HepG2 (cell line): ENCODE data around the gene LSM14B. TPM values are rescaled to one million over a fixed set of nuclear protein-coding genes. Genes with fewer than 3 reads are reported as not detected.
A peak's percentile ranks its signal among the peaks of the same experiment; 100 is the strongest.

Experiments
- ARID5B ChIP-seq: IDR thresholded peaks from 2 replicates; pipeline ENCODE4 v1.4.0; 2020; ENCODE audit warnings: mild to moderate bottlenecking, missing genetic modification reagents
- ATF3 ChIP-seq: sonication (generic); formaldehyde crosslinking; IDR thresholded peaks from 2 replicates; pipeline ENCODE4 v1.4.0; 2020; ENCODE audit warnings: missing genetic modification reagents
- CBFB ChIP-seq: sonication (generic); formaldehyde crosslinking; IDR thresholded peaks from 2 replicates; pipeline ENCODE4 v1.4.0; 2020; ENCODE audit warnings: missing genetic modification reagents
- GTF2F1 ChIP-seq: fragments of 150-350 bp; IDR thresholded peaks from 2 replicates; pipeline ENCODE4 v1.6.1; 2014; ENCODE audit warnings: low read length
- KDM3A ChIP-seq: IDR thresholded peaks from 2 replicates; pipeline ENCODE4 v1.6.1; 2018; ENCODE audit warnings: low read depth, missing compliant biosample characterization
- NFAT5 ChIP-seq: sonication (generic); formaldehyde crosslinking; IDR thresholded peaks from 2 replicates; pipeline ENCODE4 v1.4.0; 2020; ENCODE audit warnings: missing genetic modification reagents
- TARDBP ChIP-seq: sonication (generic); formaldehyde crosslinking; IDR thresholded peaks from 2 replicates; pipeline ENCODE4 v1.8.0; 2022; ENCODE audit warnings: mild to moderate bottlenecking, missing genetic modification reagents
- TBX2 ChIP-seq: sonication (generic); formaldehyde crosslinking; IDR thresholded peaks from 2 replicates; pipeline ENCODE4 v1.5.0; 2020; ENCODE audit warnings: missing genetic modification reagents, mild to moderate bottlenecking, borderline replicate concordance
- TEF ChIP-seq: sonication (generic); formaldehyde crosslinking; IDR thresholded peaks from 2 replicates; pipeline ENCODE4 v1.5.0; 2020; ENCODE audit warnings: missing genetic modification reagents
- U2AF2 ChIP-seq: fragments of 200-400 bp; formaldehyde crosslinking; IDR thresholded peaks from 2 replicates; pipeline ENCODE4 v1.6.1; 2017; ENCODE audit warnings: low read depth, mild to moderate bottlenecking, low read length
- ZBTB3 ChIP-seq: sonication (generic); formaldehyde crosslinking; IDR thresholded peaks from 2 replicates; pipeline ENCODE4 v1.4.0; 2020; ENCODE audit warnings: low read depth, mild to moderate bottlenecking, moderate library complexity, missing genetic modification reagents, borderline replicate concordance
- ZBTB43 ChIP-seq: sonication (generic); formaldehyde crosslinking; conservative IDR thresholded peaks from 2 replicates; pipeline ENCODE4 v1.4.0; 2020; ENCODE audit warnings: missing genetic modification reagents
- ZFP41 ChIP-seq: sonication (generic); formaldehyde crosslinking; IDR thresholded peaks from 2 replicates; pipeline ENCODE4 v1.4.0; 2020; ENCODE audit warnings: mild to moderate bottlenecking, missing genetic modification reagents, borderline replicate concordance
- ZNF235 ChIP-seq: sonication (generic); formaldehyde crosslinking; IDR thresholded peaks from 2 replicates; pipeline ENCODE4 v1.8.1; 2023; ENCODE audit warnings: mild to moderate bottlenecking, missing genetic modification reagents, borderline replicate concordance
- ZNF704 ChIP-seq: sonication (generic); formaldehyde crosslinking; IDR thresholded peaks from 2 replicates; pipeline ENCODE4 v1.8.1; 2023; ENCODE audit warnings: mild to moderate bottlenecking, inconsistent platforms, moderate library complexity, missing genetic modification reagents, borderline replicate concordance
- polyA plus RNA-seq, 8 experiments: library from polyadenylated mRNA; depleted of rRNA in 3 of 8; stranded (reverse) in 7 of 8; unstranded in 1 of 8; fragments of >200 nt; fragmentation: Illumina TruSeq in 4 of 8; extraction: Trizol in 4 of 8; gene quantifications; 2 replicates each; pipeline versions ENCODE4 v1.2.1 to v1.2.3, GENCODE V29; 2011 to 2016; ENCODE audit warnings: low read depth in 4 of 8, missing spikeins in 1 of 8, mixed read lengths in 1 of 8; ENCODE audit not compliant: insufficient read depth in 1 of 8
- total RNA-seq, 5 experiments: library from RNA; depleted of rRNA; stranded (reverse); fragments of >200 nt; fragmentation: Illumina TruSeq; extraction: Trizol; gene quantifications; 2 replicates each; pipeline ENCODE4 v1.2.3, GENCODE V29; 2016; ENCODE audit warnings: low read depth in 1 of 5

LSM14B gene
- total and polyA plus RNA-seq, 2 of the 13 experiments (the other 11 are each of a cell fraction or from before 2014, with no cell fraction given), result 43.3 to 79.2 TPM

GRCh38 chr20:62088258-62089127 is 33.8 kb upstream of the LSM14B start (continued):
- TF ChIP-seq ZBTB43 (CRISPR knock-in tag) (no peak), TEF (CRISPR knock-in tag) (no peak), ZBTB3 (no peak), CBFB (CRISPR knock-in tag) (no peak), ARID5B (peak; percentile 43; the same call in 1 of the 2 replicates), ZNF235 (CRISPR knock-in tag) (no peak), GTF2F1 (no peak), TBX2 (CRISPR knock-in tag) (no peak), ZNF704 (no peak), ATF3 (CRISPR knock-in tag) (peak; percentile 88), KDM3A (CRISPR knock-in tag) (no peak), ZFP41 (CRISPR knock-in tag) (no peak), NFAT5 (CRISPR knock-in tag) (no peak), U2AF2 (no peak), TARDBP (CRISPR knock-in tag) (no peak)
